ENCODE measurements around the gene NPHS1. TPM values are rescaled to one million over a fixed set of nuclear protein-coding genes. Genes with fewer than 3 reads are reported as not detected.
A peak's percentile ranks its signal among the peaks of the same experiment; 100 is the strongest.

The NPHS1 gene
- total RNA-seq, 1 donor from 2014 or later: not detected

DNA sequence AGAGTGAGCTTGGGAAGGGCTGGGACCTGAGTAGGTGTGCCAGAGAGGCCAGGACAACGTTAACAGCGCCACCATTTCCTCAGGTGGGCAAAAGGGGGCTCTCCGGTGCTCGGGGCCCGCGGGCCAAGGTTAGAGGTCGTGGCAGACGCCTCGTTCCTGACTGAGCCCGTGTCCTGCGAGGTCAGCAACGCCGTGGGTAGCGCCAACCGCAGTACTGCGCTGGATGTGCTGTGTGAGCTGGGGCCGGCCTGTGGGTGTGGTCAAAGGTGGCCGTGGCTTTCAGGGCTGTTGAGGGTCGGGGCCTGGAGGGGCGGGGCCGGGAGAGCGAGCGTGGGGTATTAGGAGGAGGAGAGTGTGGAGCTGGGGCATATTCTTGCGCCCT lies 8.1 kb upstream of the NPHS1 start:
- intact Hi-C loops (cut with DNase I): no loop called here
- DNase-seq (no peak), ATAC-seq (no peak)
- Histone ChIP-seq H3K27me3 (peaks cover 67% of the 10 kb centered on the region), H3K36me3 (no peaks in the 10 kb centered on the region), H3K4me3 (no peak overlapping the region), H3K4me1 (peaks cover 11% of the 10 kb centered on the region), H3K9me3 (no peaks in the 10 kb centered on the region), H3K27ac (no peak overlapping the region)
- TF ChIP-seq, protein P1, sequence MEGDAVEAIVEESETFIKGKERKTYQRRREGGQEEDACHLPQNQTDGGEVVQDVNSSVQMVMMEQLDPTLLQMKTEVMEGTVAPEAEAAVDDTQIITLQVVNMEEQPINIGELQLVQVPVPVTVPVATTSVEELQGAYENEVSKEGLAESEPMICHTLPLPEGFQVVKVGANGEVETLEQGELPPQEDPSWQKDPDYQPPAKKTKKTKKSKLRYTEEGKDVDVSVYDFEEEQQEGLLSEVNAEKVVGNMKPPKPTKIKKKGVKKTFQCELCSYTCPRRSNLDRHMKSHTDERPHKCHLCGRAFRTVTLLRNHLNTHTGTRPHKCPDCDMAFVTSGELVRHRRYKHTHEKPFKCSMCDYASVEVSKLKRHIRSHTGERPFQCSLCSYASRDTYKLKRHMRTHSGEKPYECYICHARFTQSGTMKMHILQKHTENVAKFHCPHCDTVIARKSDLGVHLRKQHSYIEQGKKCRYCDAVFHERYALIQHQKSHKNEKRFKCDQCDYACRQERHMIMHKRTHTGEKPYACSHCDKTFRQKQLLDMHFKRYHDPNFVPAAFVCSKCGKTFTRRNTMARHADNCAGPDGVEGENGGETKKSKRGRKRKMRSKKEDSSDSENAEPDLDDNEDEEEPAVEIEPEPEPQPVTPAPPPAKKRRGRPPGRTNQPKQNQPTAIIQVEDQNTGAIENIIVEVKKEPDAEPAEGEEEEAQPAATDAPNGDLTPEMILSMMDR (IDR thresholded peaks at IDR 0.05): no peak

DNA sequence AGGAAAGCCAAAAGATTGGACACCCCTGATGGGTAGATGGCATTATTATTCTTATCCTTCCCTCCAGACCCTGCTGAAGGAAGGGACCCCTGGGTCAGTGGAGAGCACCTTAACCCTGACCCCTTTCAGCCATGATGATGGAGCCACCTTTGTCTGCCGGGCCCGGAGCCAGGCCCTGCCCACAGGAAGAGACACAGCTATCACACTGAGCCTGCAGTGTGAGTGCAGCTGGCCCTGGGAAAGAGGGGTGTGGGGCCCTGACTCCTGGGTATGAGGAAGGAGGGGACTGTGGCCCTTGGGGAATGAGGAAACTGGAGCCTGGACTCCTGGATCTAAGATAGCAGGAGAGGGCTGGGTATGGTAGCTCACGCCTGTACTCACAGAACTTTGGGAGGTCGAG lies 7.1 kb upstream of the NPHS1 start:
- Histone ChIP-seq H3K4me3 (no peak overlapping the region), H3K4me1 (peaks cover 11% of the 10 kb centered on the region), H3K27ac (no peak overlapping the region), H3K27me3 (peaks cover 74% of the 10 kb centered on the region), H3K9me3 (no peaks in the 10 kb centered on the region), H3K36me3 (no peaks in the 10 kb centered on the region)
- intact Hi-C loops (cut with DNase I): no loop called here
- DNase-seq (no peak), ATAC-seq (no peak)
- TF ChIP-seq, protein P1 (IDR thresholded peaks at IDR 0.05): no peak

DNA sequence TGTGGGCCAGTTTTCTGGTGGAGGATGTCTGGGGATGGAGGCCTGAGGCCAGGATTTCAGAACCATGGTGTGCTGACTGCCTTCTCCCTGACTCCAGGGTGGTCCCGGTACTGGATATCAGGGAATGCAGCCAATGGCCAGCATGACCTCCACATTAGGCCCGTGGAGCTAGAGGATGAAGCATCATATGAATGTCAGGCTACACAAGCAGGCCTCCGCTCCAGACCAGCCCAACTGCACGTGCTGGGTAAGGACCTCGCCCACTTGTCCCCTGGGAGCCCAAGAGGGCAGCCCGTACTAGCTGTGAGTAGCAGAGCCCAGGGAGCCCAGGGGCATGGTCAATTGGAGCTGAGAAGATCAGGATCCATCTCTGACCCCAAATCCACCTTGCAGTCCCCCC lies 6.0 kb upstream of the NPHS1 start:
- intact Hi-C loops (cut with DNase I): no loop called here
- no peak for DNase-seq
- H3K4me3 ChIP-seq: no peak overlapping the region
- H3K27ac ChIP-seq: no peak overlapping the region
- H3K36me3 ChIP-seq: no peaks in the 10 kb centered on the region
- TF ChIP-seq, protein P1 (IDR thresholded peaks at IDR 0.05): no peak
- no peaks in the 10 kb centered on the region for H3K9me3 ChIP-seq
- H3K4me1 ChIP-seq: peaks cover 11% of the 10 kb centered on the region
- no peak for ATAC-seq
- H3K27me3 ChIP-seq: peaks cover 85% of the 10 kb centered on the region

DNA sequence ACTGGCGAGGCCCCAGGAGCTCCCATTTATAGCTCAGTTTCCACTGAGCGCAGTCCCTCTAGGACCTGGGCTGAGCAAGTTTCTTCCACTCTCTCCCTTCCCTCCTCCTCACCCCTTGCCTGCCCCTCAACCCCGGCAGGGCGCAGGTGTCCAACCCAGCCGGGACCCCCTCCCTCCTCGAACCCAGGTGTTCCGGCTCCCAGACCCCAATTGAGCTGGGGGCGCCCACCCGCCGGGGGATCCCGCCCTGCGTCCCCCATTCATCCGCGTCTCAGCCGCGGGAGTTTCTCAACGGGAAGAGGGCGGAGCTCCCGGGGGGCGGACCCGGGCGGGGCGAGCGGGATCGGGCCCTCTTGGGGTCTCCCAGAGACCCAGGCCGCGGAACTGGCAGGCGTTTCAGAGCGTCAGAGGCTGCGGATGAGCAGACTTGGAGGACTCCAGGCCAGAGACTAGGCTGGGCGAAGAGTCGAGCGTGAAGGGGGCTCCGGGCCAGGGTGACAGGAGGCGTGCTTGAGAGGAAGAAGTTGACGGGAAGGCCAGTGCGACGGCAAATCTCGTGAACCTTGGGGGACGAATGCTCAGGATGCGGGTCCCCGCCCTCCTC lies 4.3 kb upstream of the NPHS1 start, which contains the start of gene KIRREL2:
TSS of gene KIRREL2 (plus strand) at position 366 of the 604 bp plus-strand sequence. CDS start at position 575, 209 bp downstream.
- H3K36me3 ChIP-seq: no peaks in the 10 kb centered on the region
- H3K9me3 ChIP-seq: no peaks in the 10 kb centered on the region
- peak; percentile 13 for ATAC-seq
- H3K4me1 ChIP-seq: peaks cover 11% of the 10 kb centered on the region
- intact Hi-C loops (cut with DNase I): no loop called here
- TF ChIP-seq, protein P1 (IDR thresholded peaks at IDR 0.05): no peak
- H3K27me3 ChIP-seq: peaks cover 89% of the 10 kb centered on the region
- no peak for DNase-seq
- H3K4me3 ChIP-seq: peak within 1 kb of the TSS; percentile 54
- no peak within 1 kb of the TSS for H3K27ac ChIP-seq

DNA sequence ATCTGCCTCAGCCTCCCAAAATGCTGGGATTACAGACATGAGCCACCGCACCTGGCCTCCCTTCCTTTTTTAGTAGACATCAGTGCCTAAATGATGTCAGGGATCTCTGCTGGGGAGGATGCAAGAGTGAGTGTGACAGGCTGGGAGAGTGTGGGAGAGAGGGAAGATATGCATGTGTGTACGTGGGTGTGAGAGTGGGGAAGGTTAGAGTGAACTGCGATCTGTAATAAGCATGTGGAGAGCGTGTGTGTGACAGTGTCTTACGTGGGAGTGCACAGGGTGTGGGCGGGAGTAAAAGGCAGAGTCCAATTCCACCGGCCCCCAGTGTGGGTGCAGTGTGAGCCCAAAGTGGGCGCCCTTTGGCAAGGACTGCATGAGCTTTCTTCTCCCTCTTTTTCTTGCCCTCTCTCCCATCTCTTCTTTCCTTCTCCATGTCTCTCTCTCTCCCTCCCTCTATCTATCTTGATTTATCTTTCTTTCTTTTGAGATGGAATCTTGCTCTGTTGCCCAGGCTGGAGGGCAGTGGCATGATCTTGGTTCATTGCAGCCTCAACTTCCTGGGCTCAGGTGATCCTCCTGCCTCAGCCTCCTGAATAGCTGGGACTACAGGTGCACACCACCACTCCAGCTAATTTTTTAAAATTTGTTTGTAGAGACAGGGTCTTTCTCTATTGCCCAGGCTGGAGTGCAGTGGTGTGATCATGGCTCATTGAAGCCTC lies 893 bp upstream of the NPHS1 start:
- H3K27ac ChIP-seq: no peak overlapping the region
- DNase-seq: no peak
- peaks cover 11% of the 10 kb centered on the region for H3K4me1 ChIP-seq
- peaks cover 88% of the 10 kb centered on the region for H3K27me3 ChIP-seq
- no peak for ATAC-seq
- TF ChIP-seq, protein P1 (IDR thresholded peaks at IDR 0.05): no peak
- H3K4me3 ChIP-seq: no peak overlapping the region
- intact Hi-C loops (cut with DNase I): no loop called here
- H3K9me3 ChIP-seq: no peaks in the 10 kb centered on the region
- no peaks in the 10 kb centered on the region for H3K36me3 ChIP-seq
